ENCODE measurements around the gene FAM120C.

FAM120C gene

DNA sequence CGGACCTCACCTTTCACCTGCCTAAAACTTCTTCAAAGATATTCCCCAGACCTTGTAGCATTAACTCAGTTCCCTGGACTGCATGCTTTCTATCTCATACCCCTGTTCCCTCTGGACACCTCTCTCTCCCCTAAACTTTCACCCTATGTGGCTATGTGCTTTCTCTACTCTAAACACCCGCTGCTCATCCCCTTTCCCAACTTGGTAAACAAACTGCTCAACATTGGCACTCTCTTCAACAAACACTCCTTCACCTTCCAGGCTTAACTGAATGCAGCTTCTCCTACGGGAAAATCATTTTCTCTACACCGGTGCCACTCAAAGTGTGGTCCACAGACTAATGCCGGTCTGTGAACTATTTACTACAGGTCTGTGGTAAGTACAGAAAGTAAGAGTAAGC, 158.7 kb downstream of the FAM120C start:
- DNase-seq = no peak
